Jurkat, Clone E6-1 (cell line): ENCODE data around the gene BTG4. TPM values are rescaled to one million over a fixed set of nuclear protein-coding genes. Genes with fewer than 3 reads are reported as not detected.

Experiments
- DNase-seq: peaks from one replicate; pipeline ENCODE4 v3.0.0-alpha.2; 2011; ENCODE audit warnings: low read depth, low spot score
- H3K4me3 ChIP-seq: 2 replicates; pipeline ENCODE4 v1.5.1; 2011; ENCODE audit warnings: mild to moderate bottlenecking, low read length, control low read depth, moderate library complexity
- polyA plus RNA-seq: library from polyadenylated mRNA; unstranded; fragments of >200 nt; gene quantifications from one replicate; pipeline ENCODE4 v1.2.1, GENCODE V29; 2012; ENCODE audit warnings: missing spikeins; ENCODE audit not compliant: insufficient read length, insufficient read depth

BTG4 gene
- polyA plus RNA-seq: not detected

- no peak for DNase-seq
- no peak within 1 kb of the TSS for H3K4me3 ChIP-seq
Observed at GRCh38 chr11:111512296-111513239, at the start of gene BTG4. Gene BTG4, minus strand, starts transcription at chr11:111512386. Its CDS starts 13,610 bp downstream, at chr11:111498776.

GRCh38 chr11:111561791-111562325 lies 49.7 kb upstream of the BTG4 start:
- H3K4me3 ChIP-seq: no peak overlapping the region
- DNase-seq: no peak

GRCh38 chr11:111561306-111561705 lies 49.1 kb upstream of the BTG4 start:
- DNase-seq: no peak
- no peak overlapping the region for H3K4me3 ChIP-seq

GRCh38 chr11:111560800-111561199 lies 48.6 kb upstream of the BTG4 start:
- H3K4me3 ChIP-seq: no peak overlapping the region
- DNase-seq: no peak

GRCh38 chr11:111559800-111560464 lies 47.7 kb upstream of the BTG4 start:
- DNase-seq: no peak
- H3K4me3 ChIP-seq: no peak overlapping the region

- H3K4me3 ChIP-seq: no peak overlapping the region
- DNase-seq: no peak
Observed at GRCh38 chr11:111557425-111558111, 45.4 kb upstream of the BTG4 start.

- DNase-seq: no peak
- no peak overlapping the region for H3K4me3 ChIP-seq
Observed at GRCh38 chr11:111555255-111555654, 43.1 kb upstream of the BTG4 start.

GRCh38 chr11:111554532-111554931 lies 42.3 kb upstream of the BTG4 start:
- no peak for DNase-seq
- no peak overlapping the region for H3K4me3 ChIP-seq

GRCh38 chr11:111550258-111550657 lies 38.1 kb upstream of the BTG4 start:
- H3K4me3 ChIP-seq: no peak overlapping the region

GRCh38 chr11:111549869-111550203 lies 37.6 kb upstream of the BTG4 start:
- H3K4me3 ChIP-seq: no peak overlapping the region

More at GRCh38 chr11:111550258-111550657, 38.1 kb upstream of the BTG4 start:
- no peak for DNase-seq

GRCh38 chr11:111549196-111549868 lies 37.1 kb upstream of the BTG4 start:
- H3K4me3 ChIP-seq: no peak overlapping the region
- no peak for DNase-seq

More at GRCh38 chr11:111549869-111550203, 37.6 kb upstream of the BTG4 start:
- no peak for DNase-seq

GRCh38 chr11:111548525-111548924 lies 36.3 kb upstream of the BTG4 start:
- DNase-seq: no peak
- no peak overlapping the region for H3K4me3 ChIP-seq

GRCh38 chr11:111542606-111543275 lies 30.6 kb upstream of the BTG4 start:
- DNase-seq: peak; percentile 41
- H3K4me3 ChIP-seq: no peak overlapping the region

- H3K4me3 ChIP-seq: no peak overlapping the region
- DNase-seq: no peak
Observed at GRCh38 chr11:111541254-111542061, 29.3 kb upstream of the BTG4 start.

GRCh38 chr11:111540937-111541253 lies 28.7 kb upstream of the BTG4 start:
- H3K4me3 ChIP-seq: no peak overlapping the region
- no peak for DNase-seq

- no peak for DNase-seq
- H3K4me3 ChIP-seq: no peak within 1 kb of the TSS
Observed at GRCh38 chr11:111540114-111540936, 28.1 kb upstream of the BTG4 start, which contains the start of gene LAYN. Gene LAYN, plus strand, starts transcription at chr11:111540720. Its CDS starts 124 bp downstream, at chr11:111540844.
